Measurements from ENCODE around the gene KCNJ18. TPM values are rescaled to one million over a fixed set of nuclear protein-coding genes. Genes with fewer than 3 reads are reported as not detected.
"Not testable (repeated sequence)": the region's sequence is repeated elsewhere in the genome, so short reads cannot be mapped to it uniquely, and the experiment has no call there.

Gene KCNJ18
- total RNA-seq, 1 experiment from 2014 or later: not detected

DNA sequence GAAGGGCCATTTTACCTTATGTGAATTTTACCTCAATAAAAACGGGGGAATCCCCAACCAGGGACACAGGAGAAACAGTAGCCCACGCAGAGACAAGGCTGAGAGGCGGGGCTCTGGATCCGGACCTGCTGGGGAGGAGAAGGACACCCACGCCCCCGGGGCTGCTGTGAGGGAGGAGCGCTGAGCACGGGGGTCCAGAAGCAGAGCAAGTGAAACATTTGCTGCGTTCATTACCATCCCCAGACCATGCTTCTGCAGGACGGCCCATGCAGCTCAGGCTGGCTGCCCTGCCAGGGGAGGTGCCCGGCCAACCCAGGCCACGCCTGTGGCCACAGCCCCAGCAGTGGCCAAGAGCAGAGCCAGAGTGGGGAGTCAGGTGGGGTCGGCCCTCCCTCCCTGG, 50.0 kb downstream of the KCNJ18 start:
- CTCF ChIA-PET: no interaction called here
- intact Hi-C loops (cut with micrococcal nuclease; ENCODE audit: unreplicated experiment): no loop called here
- TF ChIP-seq CTCF (IDR thresholded peaks at IDR 0.05; ENCODE audit: unreplicated experiment): no peak
- no peaks in the 10 kb centered on the region for H3K4me1 Mint-ChIP-seq (ENCODE audit: low read depth, unreplicated experiment)
- no peak overlapping the region for H3K27ac Mint-ChIP-seq (ENCODE audit: unreplicated experiment)
- no peaks in the 10 kb centered on the region for H3K27me3 Mint-ChIP-seq (ENCODE audit: unreplicated experiment)
- no peak overlapping the region for H3K4me3 Mint-ChIP-seq (ENCODE audit: low read depth, unreplicated experiment)
- H3K36me3 Mint-ChIP-seq (ENCODE audit: insufficient read depth, unreplicated experiment): no peaks in the 10 kb centered on the region
- no peak for DNase-seq
- peaks cover 2% of the 10 kb centered on the region for H3K9me3 Mint-ChIP-seq (ENCODE audit: low read depth, unreplicated experiment)
- BruUV-seq (replicated peaks): no TSS peak

GRCh38 chr17:21744151-21744550, 51.8 kb downstream of the KCNJ18 start:
- DNase-seq; intact Hi-C loops (cut with micrococcal nuclease; ENCODE audit: unreplicated experiment); CTCF ChIA-PET; H3K4me3 Mint-ChIP-seq (ENCODE audit: low read depth, unreplicated experiment); H3K4me1 Mint-ChIP-seq (ENCODE audit: low read depth, unreplicated experiment); H3K27me3 Mint-ChIP-seq (ENCODE audit: unreplicated experiment); BruUV-seq (replicated peaks); H3K27ac Mint-ChIP-seq (ENCODE audit: unreplicated experiment); H3K36me3 Mint-ChIP-seq (ENCODE audit: insufficient read depth, unreplicated experiment); H3K9me3 Mint-ChIP-seq (ENCODE audit: low read depth, unreplicated experiment): not testable (repeated sequence)

- H3K4me3 Mint-ChIP-seq (ENCODE audit: low read depth, unreplicated experiment); H3K36me3 Mint-ChIP-seq (ENCODE audit: insufficient read depth, unreplicated experiment); H3K4me1 Mint-ChIP-seq (ENCODE audit: low read depth, unreplicated experiment); intact Hi-C loops (cut with micrococcal nuclease; ENCODE audit: unreplicated experiment); CTCF ChIA-PET; H3K27me3 Mint-ChIP-seq (ENCODE audit: unreplicated experiment); H3K9me3 Mint-ChIP-seq (ENCODE audit: low read depth, unreplicated experiment); BruUV-seq (replicated peaks); H3K27ac Mint-ChIP-seq (ENCODE audit: unreplicated experiment); DNase-seq: not testable (repeated sequence)
Measured at GRCh38 chr17:21744621-21745020, 52.3 kb downstream of the KCNJ18 start.

GRCh38 chr17:21745385-21746054, 53.2 kb downstream of the KCNJ18 start:
- H3K4me1 Mint-ChIP-seq (ENCODE audit: low read depth, unreplicated experiment); H3K9me3 Mint-ChIP-seq (ENCODE audit: low read depth, unreplicated experiment); CTCF ChIA-PET; H3K27me3 Mint-ChIP-seq (ENCODE audit: unreplicated experiment); BruUV-seq (replicated peaks); DNase-seq; H3K36me3 Mint-ChIP-seq (ENCODE audit: insufficient read depth, unreplicated experiment); intact Hi-C loops (cut with micrococcal nuclease; ENCODE audit: unreplicated experiment); H3K4me3 Mint-ChIP-seq (ENCODE audit: low read depth, unreplicated experiment); H3K27ac Mint-ChIP-seq (ENCODE audit: unreplicated experiment): not testable (repeated sequence)

- intact Hi-C loops (cut with micrococcal nuclease; ENCODE audit: unreplicated experiment): not testable (repeated sequence)
Measured at GRCh38 chr17:21746415-21746814, 54.1 kb downstream of the KCNJ18 start.

DNA sequence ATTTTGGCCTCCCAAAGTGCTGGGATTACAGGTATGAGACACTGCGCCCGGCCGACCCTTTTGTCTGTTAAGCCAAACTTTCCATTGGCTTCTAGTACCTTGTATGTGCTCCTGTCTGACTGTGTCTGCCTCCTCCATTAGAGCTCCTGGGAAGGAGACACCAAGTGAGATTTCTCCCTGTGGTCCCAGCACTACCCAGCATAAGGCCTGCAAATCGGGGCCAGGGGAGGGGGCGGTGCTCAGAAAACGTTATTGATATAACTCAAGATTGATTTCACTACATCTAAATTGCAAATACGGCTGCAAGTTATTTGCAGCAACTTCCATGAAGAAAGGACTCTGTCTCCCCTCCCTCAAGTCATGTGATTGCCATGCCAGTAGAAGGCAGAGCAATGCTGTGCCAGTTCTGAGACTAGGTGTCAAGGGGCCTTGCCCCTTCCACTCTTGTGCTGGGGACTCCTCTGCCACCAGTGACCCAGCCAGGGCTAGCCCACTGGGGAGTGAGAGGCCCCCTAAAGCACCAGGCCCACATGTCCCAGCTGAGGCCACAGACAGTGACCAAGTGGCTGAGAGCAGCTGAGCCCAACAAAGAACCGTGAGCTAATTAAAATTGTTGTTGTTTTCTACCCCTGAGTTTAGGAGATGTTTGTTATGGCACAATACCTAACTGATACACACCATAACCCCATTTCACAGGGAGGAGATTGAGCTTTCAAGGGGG, 55.0 kb downstream of the KCNJ18 start:
- DNase-seq; H3K4me3 Mint-ChIP-seq (ENCODE audit: low read depth, unreplicated experiment); intact Hi-C loops (cut with micrococcal nuclease; ENCODE audit: unreplicated experiment); H3K27ac Mint-ChIP-seq (ENCODE audit: unreplicated experiment); H3K27me3 Mint-ChIP-seq (ENCODE audit: unreplicated experiment); CTCF ChIA-PET; H3K4me1 Mint-ChIP-seq (ENCODE audit: low read depth, unreplicated experiment); H3K36me3 Mint-ChIP-seq (ENCODE audit: insufficient read depth, unreplicated experiment); H3K9me3 Mint-ChIP-seq (ENCODE audit: low read depth, unreplicated experiment); BruUV-seq (replicated peaks): not testable (repeated sequence)

More at GRCh38 chr17:21746415-21746814, 54.1 kb downstream of the KCNJ18 start:
- H3K9me3 Mint-ChIP-seq (ENCODE audit: low read depth, unreplicated experiment); H3K27me3 Mint-ChIP-seq (ENCODE audit: unreplicated experiment); H3K4me3 Mint-ChIP-seq (ENCODE audit: low read depth, unreplicated experiment); CTCF ChIA-PET; H3K4me1 Mint-ChIP-seq (ENCODE audit: low read depth, unreplicated experiment); H3K36me3 Mint-ChIP-seq (ENCODE audit: insufficient read depth, unreplicated experiment); H3K27ac Mint-ChIP-seq (ENCODE audit: unreplicated experiment); BruUV-seq (replicated peaks); DNase-seq: not testable (repeated sequence)

DNA sequence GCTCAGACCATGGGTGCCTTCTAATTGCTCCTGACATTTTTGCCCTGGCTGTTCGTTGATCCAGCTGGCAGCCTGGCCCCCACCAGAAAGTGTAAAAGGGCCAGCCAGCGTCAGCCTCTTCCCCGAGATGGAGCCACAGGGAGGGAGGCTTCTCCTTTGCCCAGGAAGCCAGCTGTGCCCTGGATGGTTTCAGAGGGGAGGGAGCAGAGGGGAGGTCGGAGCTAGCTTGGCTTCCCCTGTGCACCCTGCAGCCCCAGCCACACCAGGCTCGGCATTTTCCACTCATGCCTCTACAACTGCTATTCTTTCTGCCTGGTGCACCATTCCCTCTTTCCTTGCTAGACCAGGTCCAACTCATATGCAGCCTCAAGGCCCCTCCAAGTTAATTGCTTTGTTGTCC, 56.4 kb downstream of the KCNJ18 start:
- H3K36me3 Mint-ChIP-seq (ENCODE audit: insufficient read depth, unreplicated experiment); CTCF ChIA-PET; BruUV-seq (replicated peaks); H3K27me3 Mint-ChIP-seq (ENCODE audit: unreplicated experiment); H3K4me3 Mint-ChIP-seq (ENCODE audit: low read depth, unreplicated experiment); H3K9me3 Mint-ChIP-seq (ENCODE audit: low read depth, unreplicated experiment); H3K27ac Mint-ChIP-seq (ENCODE audit: unreplicated experiment); DNase-seq; H3K4me1 Mint-ChIP-seq (ENCODE audit: low read depth, unreplicated experiment); intact Hi-C loops (cut with micrococcal nuclease; ENCODE audit: unreplicated experiment): not testable (repeated sequence)

GRCh38 chr17:21749696-21750531, 57.6 kb downstream of the KCNJ18 start:
- CTCF ChIA-PET; H3K27ac Mint-ChIP-seq (ENCODE audit: unreplicated experiment); intact Hi-C loops (cut with micrococcal nuclease; ENCODE audit: unreplicated experiment); H3K27me3 Mint-ChIP-seq (ENCODE audit: unreplicated experiment); BruUV-seq (replicated peaks); H3K36me3 Mint-ChIP-seq (ENCODE audit: insufficient read depth, unreplicated experiment); H3K4me3 Mint-ChIP-seq (ENCODE audit: low read depth, unreplicated experiment); DNase-seq; H3K4me1 Mint-ChIP-seq (ENCODE audit: low read depth, unreplicated experiment); H3K9me3 Mint-ChIP-seq (ENCODE audit: low read depth, unreplicated experiment): not testable (repeated sequence)

- DNase-seq; H3K9me3 Mint-ChIP-seq (ENCODE audit: low read depth, unreplicated experiment); H3K4me1 Mint-ChIP-seq (ENCODE audit: low read depth, unreplicated experiment); H3K27ac Mint-ChIP-seq (ENCODE audit: unreplicated experiment); H3K27me3 Mint-ChIP-seq (ENCODE audit: unreplicated experiment); H3K36me3 Mint-ChIP-seq (ENCODE audit: insufficient read depth, unreplicated experiment); intact Hi-C loops (cut with micrococcal nuclease; ENCODE audit: unreplicated experiment); H3K4me3 Mint-ChIP-seq (ENCODE audit: low read depth, unreplicated experiment); BruUV-seq (replicated peaks); CTCF ChIA-PET: not testable (repeated sequence)
Measured at GRCh38 chr17:21751111-21751510, 58.8 kb downstream of the KCNJ18 start.

Data from Calu3 (cell line).